DOHH2 (cell line): Measurements from ENCODE around the gene ENDOG.

Source experiments
- H3F3A ChIP-seq: fragments of 200-600 bp; sonication (generic), shearing (Covaris generic); 2 replicates; pipeline ENCODE4 v1.6.0; 2016; ENCODE audit warnings: antibody characterized with exemption, mild to moderate bottlenecking; ENCODE audit not compliant: control insufficient read depth, insufficient read depth
- H3K27ac ChIP-seq: fragments of 200-600 bp; sonication (generic); 2 replicates; pipeline ENCODE4 v1.5.1; 2014; ENCODE audit warnings: low read depth, mild to moderate bottlenecking, low read length, moderate library complexity
- H3K27me3 ChIP-seq: fragments of 200-600 bp; sonication (generic); 2 replicates; pipeline ENCODE4 v1.6.1; 2014; ENCODE audit warnings: mild to moderate bottlenecking, low read length, mixed read lengths; ENCODE audit not compliant: control insufficient read depth
- H3K36me3 ChIP-seq: fragments of 200-600 bp; sonication (generic); 2 replicates; pipeline ENCODE4 v1.6.1; 2014; ENCODE audit warnings: mild to moderate bottlenecking, low read length, moderate library complexity, mixed read lengths; ENCODE audit not compliant: control insufficient read depth
- H3K4me1 ChIP-seq: fragments of 200-600 bp; sonication (generic); 2 replicates; pipeline ENCODE4 v1.6.1; 2014; ENCODE audit warnings: mild to moderate bottlenecking, low read length, mixed read lengths; ENCODE audit not compliant: control insufficient read depth
- H3K4me2 ChIP-seq: fragments of 200-600 bp; sonication (generic); 2 replicates; pipeline ENCODE4 v1.6.0; 2014; ENCODE audit warnings: mild to moderate bottlenecking, low read length, moderate library complexity
- H3K4me3 ChIP-seq: fragments of 200-600 bp; sonication (generic); 2 replicates; pipeline ENCODE4 v1.5.1; 2014; ENCODE audit warnings: mild to moderate bottlenecking, low read length, mixed read lengths
- H3K79me2 ChIP-seq: fragments of 200-600 bp; sonication (generic); 2 replicates; pipeline ENCODE4 v1.6.1; 2014; ENCODE audit warnings: mild to moderate bottlenecking, low read length, mixed read lengths; ENCODE audit not compliant: control insufficient read depth
- H3K9me2 ChIP-seq: fragments of 200-600 bp; sonication (generic); replicated peaks from 2 replicates; pipeline ENCODE4 v1.6.1; 2014; ENCODE audit warnings: mild to moderate bottlenecking, low read length, mixed read lengths; ENCODE audit not compliant: control insufficient read depth
- H3K9me3 ChIP-seq: fragments of 200-600 bp; sonication (generic); 2 replicates; pipeline ENCODE4 v1.6.1; 2014; ENCODE audit warnings: antibody characterized with exemption, low read length, mixed read lengths; ENCODE audit not compliant: control insufficient read depth, insufficient read depth
- H4K20me1 ChIP-seq: fragments of 200-600 bp; sonication (generic); 2 replicates; pipeline ENCODE4 v1.6.0; 2014; ENCODE audit warnings: low read depth, mild to moderate bottlenecking, antibody characterized with exemption, low read length, moderate library complexity; ENCODE audit not compliant: control insufficient read depth, insufficient read depth
- CTCF ChIP-seq: fragments of 200-600 bp; sonication (generic); IDR thresholded peaks from one replicate; pipeline ENCODE4 v1.5.1; 2014; ENCODE audit warnings: antibody characterized with exemption, mild to moderate bottlenecking, low read depth, low read length; ENCODE audit not compliant: poor library complexity, severe bottlenecking
- EZH2phosphoT487 ChIP-seq: fragments of 200-600 bp; sonication (generic); IDR thresholded peaks from 2 replicates; pipeline ENCODE4 v1.6.1; 2017; ENCODE audit warnings: borderline replicate concordance, mild to moderate bottlenecking, antibody characterized with exemption, low read length, moderate library complexity, mixed read lengths

Gene ENDOG

GRCh38 chr9:128802482-128802881 lies 15.8 kb upstream of the ENDOG start:
- Histone ChIP-seq H3K27ac (no peak overlapping the region), H3K79me2 (no peaks in the 10 kb centered on the region), H3K4me2 (no peak overlapping the region), H3K27me3 (no peaks in the 10 kb centered on the region), H4K20me1 (no peaks in the 10 kb centered on the region), H3K36me3 (peaks cover 67% of the 10 kb centered on the region), H3K9me2 (no peaks in the 10 kb centered on the region), H3F3A (no peaks in the 10 kb centered on the region), H3K9me3 (no peaks in the 10 kb centered on the region), H3K4me1 (no peaks in the 10 kb centered on the region), H3K4me3 (no peak overlapping the region)
- no peak for TF ChIP-seq EZH2phosphoT487
- TF ChIP-seq CTCF: no peak

GRCh38 chr9:128805661-128806060 lies 12.6 kb upstream of the ENDOG start:
- Histone ChIP-seq H3K36me3 (peaks cover 52% of the 10 kb centered on the region), H3K27ac (no peak overlapping the region), H3K4me3 (no peak overlapping the region), H3K79me2 (no peaks in the 10 kb centered on the region), H3K9me3 (no peaks in the 10 kb centered on the region), H3K4me1 (no peaks in the 10 kb centered on the region), H3K27me3 (no peaks in the 10 kb centered on the region), H3K9me2 (no peaks in the 10 kb centered on the region), H4K20me1 (no peaks in the 10 kb centered on the region), H3F3A (no peaks in the 10 kb centered on the region), H3K4me2 (no peak overlapping the region)
- TF ChIP-seq EZH2phosphoT487: no peak
- TF ChIP-seq CTCF: no peak

GRCh38 chr9:128807827-128808226 lies 10.5 kb upstream of the ENDOG start:
- H3K9me3 ChIP-seq: no peaks in the 10 kb centered on the region
- no peaks in the 10 kb centered on the region for H3K27me3 ChIP-seq
- no peaks in the 10 kb centered on the region for H4K20me1 ChIP-seq
- H3F3A ChIP-seq: peaks cover 3% of the 10 kb centered on the region; the same call in 1 of the 2 replicates
- peaks cover 40% of the 10 kb centered on the region for H3K36me3 ChIP-seq
- no peaks in the 10 kb centered on the region for H3K79me2 ChIP-seq
- no peaks in the 10 kb centered on the region for H3K9me2 ChIP-seq
- no peaks in the 10 kb centered on the region for H3K4me1 ChIP-seq
- TF ChIP-seq CTCF (no peak), EZH2phosphoT487 (no peak)
- H3K27ac ChIP-seq: no peak overlapping the region
- no peak overlapping the region for H3K4me2 ChIP-seq
- no peak overlapping the region for H3K4me3 ChIP-seq

GRCh38 chr9:128808543-128808942 lies 9.8 kb upstream of the ENDOG start:
- TF ChIP-seq EZH2phosphoT487 (no peak), CTCF (no peak)
- no peaks in the 10 kb centered on the region for H3K79me2 ChIP-seq
- no peaks in the 10 kb centered on the region for H3K4me1 ChIP-seq
- H3K36me3 ChIP-seq: peaks cover 34% of the 10 kb centered on the region
- H3K27ac ChIP-seq: no peak overlapping the region
- no peak overlapping the region for H3K4me2 ChIP-seq
- H3K9me3 ChIP-seq: no peaks in the 10 kb centered on the region
- no peaks in the 10 kb centered on the region for H3K9me2 ChIP-seq
- H3K4me3 ChIP-seq: no peak overlapping the region
- no peaks in the 10 kb centered on the region for H3K27me3 ChIP-seq
- peaks cover 3% of the 10 kb centered on the region; the same call in 1 of the 2 replicates for H3F3A ChIP-seq
- H4K20me1 ChIP-seq: no peaks in the 10 kb centered on the region
